GM21528 (cell line): ENCODE measurements around the gene ZNF212.
A peak's percentile ranks its signal among the peaks of the same experiment; 100 is the strongest.

ENCODE experiments used
- ATAC-seq: cut with Tn5 transposase; IDR thresholded peaks from one replicate; pipeline ENCODE4 v1.9.1; 2021; ENCODE audit warnings: mild to moderate bottlenecking, moderate library complexity; ENCODE audit not compliant: unreplicated experiment, low FRiP score

Gene ZNF212

GRCh38 chr7:149283321-149283720 lies 43.9 kb downstream of the ZNF212 start:
- no peak for ATAC-seq

DNA sequence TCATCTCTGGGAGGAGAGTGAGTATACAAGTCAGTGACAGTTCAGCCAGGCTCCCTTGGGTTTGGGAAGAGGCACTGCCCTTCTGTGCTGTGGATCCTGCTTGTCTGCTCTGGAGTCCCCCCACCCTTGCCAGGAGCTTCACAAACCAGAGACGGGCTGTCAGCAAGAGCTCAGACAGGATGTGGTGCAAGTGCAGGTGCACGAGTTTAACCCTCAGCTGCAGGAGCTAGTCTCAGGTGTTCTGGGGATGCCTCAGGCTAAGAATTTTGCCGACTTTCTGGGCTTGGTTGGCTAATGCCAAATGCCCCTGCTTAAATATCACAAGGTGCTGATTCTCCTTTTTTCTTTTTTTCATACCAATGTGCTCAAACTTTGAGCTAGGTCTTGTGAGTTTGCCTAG lies 44.9 kb downstream of the ZNF212 start:
- peak; percentile 13 for ATAC-seq

GRCh38 chr7:149284850-149285585 lies 45.6 kb downstream of the ZNF212 start:
- ATAC-seq: peak; percentile 96

DNA sequence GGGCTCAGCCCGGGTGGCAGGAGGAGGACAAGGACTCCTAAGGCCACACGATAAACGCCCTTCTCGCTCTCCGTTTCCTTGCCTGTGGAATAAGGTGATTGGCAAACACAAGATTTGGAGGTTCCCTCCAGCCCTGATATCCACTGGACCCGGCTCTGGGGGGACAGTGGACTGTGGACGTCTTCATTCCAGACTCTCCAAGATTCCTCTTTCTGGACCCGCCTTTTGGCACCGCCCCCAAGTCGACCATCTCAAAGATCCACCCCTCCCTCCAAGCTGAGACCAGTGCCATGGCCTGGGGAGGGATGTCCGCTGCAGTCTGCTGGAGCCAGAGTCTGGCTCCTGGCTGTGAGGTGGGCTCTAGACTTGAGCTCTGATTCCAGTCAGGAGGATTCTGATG lies 46.2 kb downstream of the ZNF212 start:
- no peak for ATAC-seq

DNA sequence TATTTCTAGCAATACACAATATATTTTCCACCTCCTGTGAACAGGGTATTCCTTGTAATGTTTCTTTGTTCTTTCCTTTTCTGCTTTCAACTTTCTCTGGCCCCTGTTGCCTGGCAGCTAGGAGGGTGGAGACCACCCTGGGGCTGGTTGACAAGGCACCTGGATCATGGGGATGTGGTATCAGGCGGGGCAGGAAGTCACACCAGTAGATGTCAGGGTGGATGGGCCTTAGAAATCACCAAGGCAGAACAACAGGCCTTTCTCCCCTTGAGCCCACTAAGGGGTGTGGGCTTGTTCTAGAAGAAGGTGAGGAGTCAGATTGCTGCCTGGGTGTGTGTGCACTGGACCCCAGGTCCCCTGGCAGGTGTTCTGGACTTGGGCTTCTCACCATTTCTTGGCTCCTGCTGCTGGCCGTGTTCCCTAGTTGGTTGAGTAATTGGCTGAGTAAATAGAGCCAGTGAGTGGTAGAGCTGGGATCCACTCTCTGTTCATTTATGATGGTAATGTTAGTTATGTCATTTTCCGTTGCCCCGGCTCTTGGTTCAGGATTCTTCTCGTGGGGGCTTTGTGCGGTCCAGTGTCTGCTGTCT lies 47.5 kb downstream of the ZNF212 start:
- no peak for ATAC-seq

DNA sequence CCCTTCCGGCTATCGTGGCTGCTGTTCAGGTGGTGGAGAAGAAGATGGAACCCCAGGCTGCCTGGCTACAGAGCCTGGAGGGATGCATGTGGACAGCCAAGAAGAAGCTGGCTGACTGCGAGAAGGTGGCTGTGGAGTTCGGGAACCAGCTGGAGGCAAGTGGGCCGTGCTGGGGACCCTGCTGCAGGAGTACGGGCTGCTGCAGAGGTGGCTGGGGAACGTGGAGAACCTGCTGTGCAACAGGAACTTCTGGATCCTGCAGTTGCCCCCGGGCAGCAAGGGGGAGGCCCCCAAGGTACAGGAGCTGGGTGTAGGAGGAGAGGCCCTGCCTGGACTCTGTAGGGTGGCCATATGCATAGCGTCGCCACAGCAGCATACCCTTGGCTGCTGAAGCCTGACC lies 48.2 kb downstream of the ZNF212 start:
- no peak for ATAC-seq

DNA sequence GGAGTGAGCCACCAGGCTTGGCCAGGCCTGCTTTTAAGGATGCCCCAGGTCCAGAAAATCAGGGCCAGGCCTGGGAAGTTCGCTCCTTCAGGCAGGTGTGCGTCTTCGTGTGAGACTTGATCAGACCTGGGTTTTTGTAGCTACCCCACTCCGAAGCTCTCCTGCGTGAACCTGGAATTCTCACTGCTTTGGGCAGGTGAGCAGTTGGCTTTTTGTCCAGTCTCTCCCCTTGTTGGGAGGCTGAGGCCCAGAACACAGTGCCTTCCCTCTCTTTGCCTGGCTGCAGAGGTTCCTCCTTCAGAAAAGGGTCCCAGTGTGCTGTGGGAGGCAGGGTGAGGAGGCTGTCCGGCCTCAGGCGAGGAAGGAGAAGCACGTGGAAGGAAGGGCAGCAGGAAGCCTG lies 49.8 kb downstream of the ZNF212 start:
- no peak for ATAC-seq

DNA sequence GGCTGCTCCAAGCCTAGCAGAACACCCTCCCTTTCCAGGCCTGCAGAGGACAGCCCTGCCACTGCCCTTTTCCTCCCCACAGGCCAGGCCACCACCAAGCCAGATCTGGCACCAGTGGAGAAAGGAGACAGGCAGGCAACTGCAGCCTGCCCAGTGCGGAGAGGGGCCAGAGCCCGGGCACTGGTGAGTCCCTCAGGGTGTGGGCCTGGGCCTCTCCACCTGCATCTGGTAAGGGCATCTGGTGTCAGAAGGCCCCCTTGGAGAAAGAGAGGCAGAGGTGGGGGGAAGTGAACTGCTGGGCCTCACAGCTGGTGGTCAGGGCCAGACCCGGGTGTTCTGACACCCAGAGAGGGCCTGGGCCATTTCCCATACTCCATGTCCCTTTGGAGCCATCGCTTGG lies 50.4 kb downstream of the ZNF212 start:
- ATAC-seq: no peak

DNA sequence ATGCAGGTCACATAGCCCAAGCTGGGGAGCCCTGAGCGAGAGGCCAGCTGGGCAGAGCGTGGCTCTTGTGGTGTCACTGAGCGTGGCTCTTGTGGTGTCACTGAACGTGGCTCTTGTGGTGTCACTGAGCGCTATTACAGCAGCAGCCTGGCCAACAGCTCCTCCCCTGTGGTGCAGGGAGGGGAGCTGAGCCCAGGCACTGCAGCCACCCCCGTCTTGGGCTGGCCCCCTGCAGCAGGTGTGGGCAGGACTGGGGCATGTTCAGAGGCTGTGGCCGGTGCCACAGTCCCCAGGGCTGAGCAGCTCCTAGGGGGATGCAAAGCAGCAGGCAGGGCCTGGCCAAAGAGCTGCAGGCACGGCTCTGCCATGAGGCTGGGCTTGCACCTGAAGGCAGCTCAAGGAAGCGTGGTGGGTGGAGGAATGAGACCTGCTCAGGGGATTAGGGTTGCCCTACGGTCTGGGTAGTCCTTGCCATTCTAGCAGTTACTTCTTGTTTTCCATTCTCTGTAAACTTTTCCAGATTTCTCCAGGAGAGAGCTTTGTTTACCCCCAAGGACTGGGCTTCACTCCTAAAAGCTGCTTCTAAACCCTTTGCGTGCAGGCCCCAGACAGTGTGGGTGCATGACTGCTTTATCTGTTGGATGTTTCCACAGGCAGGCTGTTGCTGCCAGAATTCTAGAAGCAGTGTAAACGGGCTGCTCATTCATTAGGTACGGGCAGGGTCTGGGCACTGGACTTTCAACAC lies 51.8 kb downstream of the ZNF212 start:
- ATAC-seq: no peak

DNA sequence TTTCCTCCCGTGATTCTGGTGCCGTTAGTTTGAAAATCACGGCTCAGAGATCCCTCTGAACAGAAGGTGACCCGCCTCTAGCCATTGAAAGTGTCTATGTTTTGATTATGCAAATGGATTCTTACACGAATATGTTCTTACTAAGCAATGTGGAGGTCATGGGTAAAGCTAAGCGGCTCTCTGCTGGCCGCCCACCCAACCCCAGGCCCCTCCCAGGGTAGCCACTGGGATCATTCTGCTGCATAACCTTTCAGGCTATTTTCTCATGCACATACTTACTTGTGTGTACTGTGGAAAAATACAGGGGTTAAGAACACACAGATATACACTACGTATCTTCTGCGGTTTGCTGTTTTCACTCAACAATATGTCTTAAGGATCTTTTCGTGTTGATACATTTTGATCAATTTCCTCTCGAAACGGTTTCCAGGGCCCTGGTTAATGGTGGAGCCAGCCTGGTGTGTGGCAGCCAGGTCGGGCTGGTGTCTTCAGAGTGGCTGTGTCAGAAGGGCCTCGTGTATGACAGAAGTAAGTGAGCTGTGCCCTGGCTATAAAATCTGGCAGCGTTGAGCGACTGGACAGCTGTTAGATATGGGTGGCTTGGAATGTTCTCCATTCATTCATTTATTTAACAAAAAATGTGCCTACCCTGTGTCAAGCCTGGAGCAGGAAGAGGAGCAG lies 52.5 kb downstream of the ZNF212 start:
- no peak for ATAC-seq

DNA sequence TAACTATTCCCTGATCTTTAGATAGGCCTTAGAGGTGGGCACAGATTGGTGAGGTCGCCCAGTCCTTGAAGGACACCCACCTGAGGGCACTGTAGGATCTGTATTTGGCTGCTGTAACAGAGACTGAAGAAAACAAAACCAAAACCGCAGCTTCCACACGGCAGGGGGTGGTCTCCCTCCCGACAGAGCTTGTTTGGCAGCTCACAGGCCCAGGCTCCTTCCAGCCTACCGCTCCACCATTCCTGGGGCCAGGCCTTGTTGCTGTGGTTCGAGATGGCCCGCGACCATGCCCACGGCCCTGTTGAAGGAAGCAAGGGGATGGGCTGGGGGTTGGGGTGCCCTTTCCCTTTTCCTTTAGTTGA lies 53.0 kb downstream of the ZNF212 start:
- no peak for ATAC-seq

- ATAC-seq: no peak
Observed at GRCh38 chr7:149293338-149293737, 53.9 kb downstream of the ZNF212 start.

GRCh38 chr7:149293946-149294633 lies 54.6 kb downstream of the ZNF212 start:
- ATAC-seq: no peak

- no peak for ATAC-seq
Observed at GRCh38 chr7:149294634-149295480, 55.4 kb downstream of the ZNF212 start.

DNA sequence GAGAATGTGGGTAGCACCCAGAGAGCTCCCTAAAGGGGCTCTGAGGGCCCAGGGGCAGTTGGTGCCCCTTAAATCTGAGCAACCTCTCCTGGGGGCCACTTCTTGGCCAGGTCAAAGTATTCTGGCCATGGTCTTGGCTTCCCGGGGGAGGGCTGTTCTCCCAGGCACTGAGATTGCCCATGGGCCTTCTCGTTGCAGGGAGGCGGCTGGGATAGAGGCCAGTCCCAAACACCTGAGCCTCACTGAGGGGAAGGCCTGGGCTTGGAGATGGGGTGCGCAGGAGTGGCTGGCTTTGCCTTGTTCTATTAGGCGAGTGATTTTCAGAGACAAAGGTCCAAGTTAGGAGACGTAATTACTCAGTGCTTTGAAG lies 56.0 kb downstream of the ZNF212 start:
- no peak for ATAC-seq

GRCh38 chr7:149296368-149296767 lies 56.9 kb downstream of the ZNF212 start:
- no peak for ATAC-seq

GRCh38 chr7:149297034-149297755 lies 57.7 kb downstream of the ZNF212 start:
- ATAC-seq: no peak

GRCh38 chr7:149300620-149301285 lies 61.3 kb downstream of the ZNF212 start:
- ATAC-seq: no peak

GRCh38 chr7:149302222-149302621 lies 62.8 kb downstream of the ZNF212 start:
- ATAC-seq: no peak
